GM21360 (cell line): ENCODE measurements around the gene NACAD.
"Not testable (repeated sequence)": the region's sequence is repeated elsewhere in the genome, so short reads cannot be mapped to it uniquely, and the experiment has no call there.

Experiments
- ATAC-seq: cut with Tn5 transposase; IDR thresholded peaks from one replicate; pipeline ENCODE4 v1.9.1; 2021; ENCODE audit warnings: mild to moderate bottlenecking, moderate library complexity; ENCODE audit not compliant: unreplicated experiment

The NACAD gene

DNA sequence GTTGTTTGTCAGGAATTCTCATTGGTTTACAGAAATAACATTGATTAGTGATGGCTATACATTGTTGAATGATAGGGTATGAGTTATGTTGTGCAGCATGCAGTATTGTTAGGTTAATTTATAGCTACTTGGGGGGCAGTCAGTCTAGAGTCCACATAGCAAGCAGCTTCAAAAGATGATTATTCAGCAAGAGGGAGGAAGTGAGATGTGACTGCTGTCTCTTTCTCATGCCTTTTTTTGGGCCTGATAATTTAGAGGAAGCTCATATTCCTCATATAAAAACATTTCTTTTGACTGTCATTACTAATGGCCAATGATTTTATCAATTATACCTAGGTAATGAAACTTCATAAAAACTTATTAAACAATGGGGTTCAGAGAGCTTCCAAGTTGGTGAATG, 26.2 kb upstream of the NACAD start:
- no peak for ATAC-seq

GRCh38 chr7:45114257-45114656, 25.5 kb upstream of the NACAD start:
- not testable (repeated sequence) for ATAC-seq

GRCh38 chr7:45112648-45113047, 23.9 kb upstream of the NACAD start:
- ATAC-seq = no peak

DNA sequence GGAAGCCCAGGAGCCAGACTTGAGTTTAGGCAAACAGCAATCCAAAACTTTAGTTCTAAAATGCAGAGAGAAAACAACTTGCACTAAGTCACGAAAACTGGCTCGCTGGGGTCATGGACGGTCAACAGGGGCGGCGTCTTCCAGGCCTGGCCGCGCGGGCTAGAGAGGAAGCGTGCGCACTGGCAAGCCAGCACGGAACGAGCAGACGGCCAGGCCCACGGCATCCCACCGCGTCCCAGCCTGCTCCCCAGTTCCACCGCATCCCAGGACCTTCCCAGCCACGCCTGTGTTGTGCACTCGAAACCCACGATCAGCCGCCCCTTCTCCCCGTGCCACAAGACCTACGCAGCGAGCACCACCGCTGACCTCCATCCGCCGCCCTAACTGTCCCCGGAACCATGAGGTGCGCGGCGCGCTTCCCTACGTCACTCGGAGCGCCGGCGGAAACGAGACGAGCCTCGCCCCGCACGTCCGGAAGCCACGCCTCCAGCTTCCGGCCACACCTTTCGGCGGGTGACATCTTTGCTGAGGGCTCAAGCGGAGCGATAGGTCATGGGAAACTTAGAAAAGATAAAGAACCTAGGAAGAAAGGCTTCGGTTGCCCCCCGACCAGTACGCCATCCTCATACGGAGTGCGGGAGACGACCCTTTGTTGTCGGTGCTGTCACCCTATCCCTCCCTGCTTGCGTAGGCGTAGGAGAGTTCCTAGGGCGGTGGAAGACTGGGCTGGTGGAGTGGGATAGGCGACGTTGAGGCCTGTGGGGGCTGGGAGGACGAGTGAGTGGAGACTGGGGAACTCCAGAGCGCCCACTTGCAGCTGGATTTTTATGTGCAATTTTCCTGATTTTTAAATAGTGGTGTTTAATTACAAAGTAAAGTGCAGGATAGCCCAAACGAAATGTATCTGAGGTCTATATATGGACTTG, 22.8 kb upstream of the NACAD start, which contains the start of gene TBRG4:
Gene TBRG4, minus strand, starts transcription at position 400 of the 926 bp plus-strand sequence. CDS start 2,460 bp downstream, outside the sequence.
- ATAC-seq = peak; percentile 92

GRCh38 chr7:45108863-45109262, 20.1 kb upstream of the NACAD start:
- no peak for ATAC-seq

GRCh38 chr7:45107356-45107755, 18.6 kb upstream of the NACAD start:
- no peak for ATAC-seq

GRCh38 chr7:45106820-45107219, 18.1 kb upstream of the NACAD start:
- no peak for ATAC-seq

DNA sequence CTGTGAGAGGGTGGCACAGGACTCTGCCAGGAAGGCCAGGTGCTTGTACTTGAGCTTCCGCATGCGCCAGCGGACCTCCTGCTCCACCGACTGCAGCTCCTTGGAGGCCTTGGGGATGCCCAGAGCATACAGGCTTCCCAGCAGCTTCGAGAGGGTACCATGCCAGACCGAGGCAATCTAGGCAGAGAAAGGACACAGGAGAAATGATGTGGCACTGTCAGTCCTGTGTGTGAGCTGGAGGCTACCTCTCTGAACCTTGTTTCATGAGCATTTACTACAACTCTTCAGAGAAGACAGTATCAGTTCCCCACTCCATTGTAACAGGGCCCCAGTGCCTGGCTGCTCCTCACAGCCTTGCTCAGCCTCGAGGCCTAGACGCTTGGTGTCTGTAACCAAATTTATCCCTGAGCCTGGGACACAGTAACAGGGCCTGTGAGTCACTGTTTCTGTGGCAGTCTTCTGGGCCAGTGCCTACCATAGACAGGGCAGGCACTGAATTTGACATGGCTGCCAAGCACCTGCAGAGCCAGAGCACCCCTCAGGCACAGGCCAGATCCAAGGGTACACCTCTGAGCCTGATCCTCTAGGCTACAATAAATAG, 16.9 kb upstream of the NACAD start:
- no peak for ATAC-seq

GRCh38 chr7:45104844-45105587, 16.2 kb upstream of the NACAD start:
- no peak for ATAC-seq

GRCh38 chr7:45103958-45104843, 15.4 kb upstream of the NACAD start:
- no peak for ATAC-seq

DNA sequence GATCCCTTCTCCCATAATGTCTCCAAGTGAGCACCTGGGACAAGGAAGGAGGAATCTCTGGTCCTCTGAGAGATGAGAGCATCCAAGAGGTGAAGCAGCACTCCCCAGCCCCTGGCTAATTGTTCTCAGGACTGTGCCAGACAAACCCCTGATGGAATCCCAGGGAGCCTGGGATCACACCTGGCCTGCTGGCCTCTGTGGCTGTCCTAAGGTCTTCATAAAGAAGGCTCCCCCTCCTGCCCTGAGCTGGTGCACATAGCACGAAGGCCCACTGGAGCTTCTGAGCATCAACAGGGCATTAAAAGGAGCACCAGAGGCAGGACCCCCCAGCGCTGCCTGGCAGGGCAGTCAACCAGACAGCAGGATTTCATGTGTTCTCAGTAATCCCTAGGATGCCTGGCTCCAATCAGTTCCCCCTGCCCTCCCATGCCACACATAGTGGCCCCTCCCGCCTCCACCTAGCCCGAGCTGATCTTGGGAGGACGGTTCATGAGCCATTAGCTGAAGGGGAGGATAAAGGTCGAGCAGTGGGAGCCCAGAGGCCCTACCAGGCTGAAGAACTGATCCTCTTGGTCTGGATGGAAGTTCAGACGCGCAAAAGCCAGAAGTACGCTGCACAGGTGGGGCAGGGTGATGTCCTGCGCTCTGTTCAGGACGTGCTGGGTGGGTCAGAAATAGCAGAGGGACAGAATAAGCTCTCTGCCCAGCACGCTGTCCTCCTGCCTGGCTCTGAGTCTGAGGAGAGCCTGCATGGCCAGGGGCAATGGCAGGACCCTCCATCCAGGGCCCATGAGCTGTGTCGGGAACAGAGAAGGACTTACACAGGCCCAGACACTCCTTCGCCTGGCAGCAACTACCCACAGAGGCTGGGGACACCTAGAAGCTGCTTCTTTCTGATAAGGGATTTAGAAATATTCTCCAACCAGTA, 14.3 kb upstream of the NACAD start:
- ATAC-seq = no peak

GRCh38 chr7:45101748-45102147, 13.0 kb upstream of the NACAD start:
- ATAC-seq = no peak

- no peak for ATAC-seq
These were observed 12.2 kb upstream of the NACAD start for GRCh38 chr7:45100761-45101480.

- no peak for ATAC-seq
These were observed 11.4 kb upstream of the NACAD start for GRCh38 chr7:45099891-45100760.

DNA sequence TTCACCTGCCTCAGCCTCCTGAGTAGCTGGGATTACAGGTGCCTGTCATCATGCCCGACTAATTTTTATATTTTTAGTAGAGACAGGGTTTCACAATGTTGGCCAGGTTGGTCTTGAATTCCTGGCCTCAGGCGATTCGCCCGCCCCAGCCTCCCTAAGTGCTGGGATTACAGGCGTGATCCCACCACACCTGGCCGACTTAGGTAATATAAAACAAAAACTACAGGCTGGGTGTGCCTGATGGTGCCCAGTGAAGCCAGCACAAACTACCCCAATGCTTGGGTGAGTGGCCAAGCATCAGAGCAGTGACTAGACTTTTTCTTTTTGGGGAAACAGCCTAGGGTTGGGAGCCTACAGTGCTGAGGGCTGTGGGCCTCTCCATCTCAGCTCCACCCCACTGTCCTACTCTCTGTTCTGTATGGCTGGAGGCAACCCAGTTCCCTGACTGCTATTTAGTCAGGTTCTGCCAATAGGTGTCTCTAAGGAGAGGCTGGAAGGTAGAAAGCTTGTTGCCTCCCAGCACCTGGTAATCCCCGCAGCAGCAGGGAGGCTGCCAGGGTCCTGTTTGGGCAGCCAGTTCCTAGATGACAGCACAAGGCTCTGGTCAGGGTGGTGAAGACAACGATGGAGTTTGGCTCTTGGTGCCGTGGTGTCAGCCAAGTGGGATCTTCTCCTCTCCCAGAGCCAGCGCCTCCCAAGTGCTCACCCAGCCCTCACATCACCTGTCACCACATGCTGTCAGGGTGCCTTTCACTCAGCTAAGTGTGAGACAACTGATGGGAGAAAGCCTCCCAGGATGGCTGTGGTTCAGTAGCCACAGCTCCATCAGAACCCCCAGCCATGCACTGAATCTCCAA, 10.4 kb upstream of the NACAD start:
- no peak for ATAC-seq

- ATAC-seq = no peak
These were observed 4.1 kb upstream of the NACAD start for GRCh38 chr7:45092931-45093235.
